Measurements from ENCODE around the gene SYNCRIP.
A peak's percentile ranks its signal among the peaks of the same experiment; 100 is the strongest.

SYNCRIP gene

GRCh38 chr6:85680388-85680787, 37.7 kb upstream of the SYNCRIP start:
- H3K27me3 ChIP-seq (ENCODE audit: insufficient read depth, low read length, poor library complexity, severe bottlenecking), result no peaks in the 10 kb centered on the region
- peaks cover 58% of the 10 kb centered on the region for H3K79me2 ChIP-seq (ENCODE audit: insufficient read depth, low read length)
- peak overlapping the region; percentile 93 for H3K9ac ChIP-seq (ENCODE audit: low read depth, low read length, poor library complexity, severe bottlenecking)
- H3K4me3 ChIP-seq (ENCODE audit: low read length, poor library complexity, severe bottlenecking), result peak overlapping the region; percentile 93
- no peaks in the 10 kb centered on the region for H3F3A ChIP-seq (ENCODE audit: low read depth)
- peak overlapping the region; percentile 91 for H3K4me2 ChIP-seq (ENCODE audit: low read depth, low read length, poor library complexity, severe bottlenecking)
- H4K20me1 ChIP-seq (ENCODE audit: insufficient read depth, low read length, poor library complexity, severe bottlenecking), result peaks cover 30% of the 10 kb centered on the region
- no peaks in the 10 kb centered on the region for H3K9me3 ChIP-seq (ENCODE audit: insufficient read depth, low read depth, low read length)
- no peak for TF ChIP-seq CTCF (conservative IDR thresholded peaks at IDR 0.05; ENCODE audit: low read length)
- TF ChIP-seq EZH2phosphoT487 (IDR thresholded peaks at IDR 0.05; ENCODE audit: borderline replicate concordance), result no peak
- no peak overlapping the region for H2AFZ ChIP-seq (ENCODE audit: low read length)
- H3K9me2 ChIP-seq (replicated peaks; ENCODE audit: low read depth, low read length), result no peaks in the 10 kb centered on the region
- H3K36me3 ChIP-seq (ENCODE audit: insufficient read depth, low read length), result peaks cover 3% of the 10 kb centered on the region; the same call in 1 of the 2 replicates
- peaks cover 39% of the 10 kb centered on the region for H3K4me1 ChIP-seq (ENCODE audit: insufficient read depth, low read length, poor library complexity, severe bottlenecking)

GRCh38 chr6:85679445-85680123, 36.9 kb upstream of the SYNCRIP start:
- Histone ChIP-seq H3K9me3 (ENCODE audit: insufficient read depth, low read depth, low read length) (no peaks in the 10 kb centered on the region), H3K4me3 (ENCODE audit: low read length, poor library complexity, severe bottlenecking) (peak overlapping the region; percentile 93), H3K27me3 (ENCODE audit: insufficient read depth, low read length, poor library complexity, severe bottlenecking) (no peaks in the 10 kb centered on the region), H3K36me3 (ENCODE audit: insufficient read depth, low read length) (peaks cover 3% of the 10 kb centered on the region; the same call in 1 of the 2 replicates), H3K79me2 (ENCODE audit: insufficient read depth, low read length) (peaks cover 66% of the 10 kb centered on the region), H3K4me1 (ENCODE audit: insufficient read depth, low read length, poor library complexity, severe bottlenecking) (peaks cover 47% of the 10 kb centered on the region), H2AFZ (ENCODE audit: low read length) (peak overlapping the region; percentile 74), H3K9me2 (replicated peaks; ENCODE audit: low read depth, low read length) (no peaks in the 10 kb centered on the region), H4K20me1 (ENCODE audit: insufficient read depth, low read length, poor library complexity, severe bottlenecking) (peaks cover 38% of the 10 kb centered on the region), H3K4me2 (ENCODE audit: low read depth, low read length, poor library complexity, severe bottlenecking) (peak overlapping the region; percentile 91), H3F3A (ENCODE audit: low read depth) (no peaks in the 10 kb centered on the region), H3K9ac (ENCODE audit: low read depth, low read length, poor library complexity, severe bottlenecking) (peak overlapping the region; percentile 93)
- TF ChIP-seq EZH2phosphoT487 (IDR thresholded peaks at IDR 0.05; ENCODE audit: borderline replicate concordance) (no peak), CTCF (conservative IDR thresholded peaks at IDR 0.05; ENCODE audit: low read length) (no peak)

- H3K9me3 ChIP-seq (ENCODE audit: insufficient read depth, low read depth, low read length), result no peaks in the 10 kb centered on the region
- H2AFZ ChIP-seq (ENCODE audit: low read length), result peak overlapping the region; percentile 74
- TF ChIP-seq CTCF (conservative IDR thresholded peaks at IDR 0.05; ENCODE audit: low read length), result no peak
- no peak for TF ChIP-seq EZH2phosphoT487 (IDR thresholded peaks at IDR 0.05; ENCODE audit: borderline replicate concordance)
- peak overlapping the region; percentile 95 for H3K9ac ChIP-seq (ENCODE audit: low read depth, low read length, poor library complexity, severe bottlenecking)
- H3K36me3 ChIP-seq (ENCODE audit: insufficient read depth, low read length), result peaks cover 3% of the 10 kb centered on the region; the same call in 1 of the 2 replicates
- H3F3A ChIP-seq (ENCODE audit: low read depth), result no peaks in the 10 kb centered on the region
- peaks cover 45% of the 10 kb centered on the region for H4K20me1 ChIP-seq (ENCODE audit: insufficient read depth, low read length, poor library complexity, severe bottlenecking)
- peak overlapping the region; percentile 95 for H3K4me2 ChIP-seq (ENCODE audit: low read depth, low read length, poor library complexity, severe bottlenecking)
- H3K4me3 ChIP-seq (ENCODE audit: low read length, poor library complexity, severe bottlenecking), result peak overlapping the region; percentile 93
- H3K79me2 ChIP-seq (ENCODE audit: insufficient read depth, low read length), result peaks cover 74% of the 10 kb centered on the region
- no peaks in the 10 kb centered on the region for H3K27me3 ChIP-seq (ENCODE audit: insufficient read depth, low read length, poor library complexity, severe bottlenecking)
- peaks cover 55% of the 10 kb centered on the region for H3K4me1 ChIP-seq (ENCODE audit: insufficient read depth, low read length, poor library complexity, severe bottlenecking)
- no peaks in the 10 kb centered on the region for H3K9me2 ChIP-seq (replicated peaks; ENCODE audit: low read depth, low read length)
Measured at GRCh38 chr6:85678602-85679444, 36.1 kb upstream of the SYNCRIP start.
